ENCODE measurements around the gene FAM32A.

FAM32A gene

GRCh38 chr19:16185123-16185767 is at the start of gene FAM32A:
TSS of gene FAM32A (plus strand) at chr19:16185410. CDS start at chr19:16185443, 33 bp downstream.
- ChIA-PET CTCF (interaction anchor here (0.6 to 2.1 kb wide), 8 partner anchors 10 to 1318 kb away, joined by 3 to 6 read pairs (median 4); partner anchors contain the start of gene AP1M1), POLR2A (interaction anchor here (0.6 to 2.0 kb wide), 18 partner anchors 10 to 1508 kb away, joined by 3 to 17 read pairs (median 4); partner anchors contain the start of genes AP1M1, RAB8A and TPM4)
- peak; percentile 99 for DNase-seq (ENCODE audit: extremely low spot score)
- TF ChIP-seq PKNOX1 (IDR thresholded peaks at IDR 0.05) = peak; percentile 43
- no peak for TF ChIP-seq LEF1 (IDR thresholded peaks at IDR 0.05; ENCODE audit: borderline replicate concordance)
- TF ChIP-seq ELF4 (IDR thresholded peaks at IDR 0.05) = peak; percentile 99
- no peak for TF ChIP-seq CTBP1 (IDR thresholded peaks at IDR 0.05; ENCODE audit: borderline replicate concordance)
- no peak for TF ChIP-seq HDGF (IDR thresholded peaks at IDR 0.05; ENCODE audit: borderline replicate concordance)

GRCh38 chr19:16135430-16136127 is 49.6 kb upstream of the FAM32A start:
- ChIA-PET POLR2A (no interaction called here), CTCF (interaction anchor here (0.6 kb wide), 1 partner anchor 1934 kb away, joined by 3 read pairs; no protein-coding TSS in a partner anchor)
- DNase-seq (ENCODE audit: extremely low spot score) = no peak
- TF ChIP-seq L3MBTL2 (conservative IDR thresholded peaks at IDR 0.05) (no peak), FOXM1 (IDR thresholded peaks at IDR 0.05; ENCODE audit: borderline replicate concordance) (no peak)

GRCh38 chr19:16136185-16136999 is 48.8 kb upstream of the FAM32A start:
- CTCF ChIA-PET = interaction anchor here (0.6 kb wide), 1 partner anchor 1935 kb away, joined by 3 read pairs; no protein-coding TSS in a partner anchor
- TF ChIP-seq NFRKB (IDR thresholded peaks at IDR 0.05) (no peak), FOXA1 (IDR thresholded peaks at IDR 0.05) (no peak), SP1 (IDR thresholded peaks at IDR 0.05) (no peak), FOXK2 (IDR thresholded peaks at IDR 0.05) (no peak), FOXM1 (IDR thresholded peaks at IDR 0.05; ENCODE audit: borderline replicate concordance) (no peak), SUZ12 (IDR thresholded peaks at IDR 0.05) (no peak), TARDBP (IDR thresholded peaks at IDR 0.05) (no peak), ARNT (IDR thresholded peaks at IDR 0.05) (no peak), ZNF384 (IDR thresholded peaks at IDR 0.05) (no peak), L3MBTL2 (conservative IDR thresholded peaks at IDR 0.05) (no peak), CTBP1 (IDR thresholded peaks at IDR 0.05; ENCODE audit: borderline replicate concordance) (no peak)
- no peak for DNase-seq (ENCODE audit: extremely low spot score)
- POLR2A ChIA-PET = no interaction called here

GRCh38 chr19:16139752-16140151 is 45.5 kb upstream of the FAM32A start:
- CTCF ChIA-PET = no interaction called here
- no peak for DNase-seq (ENCODE audit: extremely low spot score)
- POLR2A ChIA-PET = no interaction called here
- no peak for TF ChIP-seq LEF1 (IDR thresholded peaks at IDR 0.05; ENCODE audit: borderline replicate concordance)
- TF ChIP-seq ARNT (IDR thresholded peaks at IDR 0.05) = no peak
- no peak for TF ChIP-seq ZNF384 (IDR thresholded peaks at IDR 0.05)
- no peak for TF ChIP-seq HDGF (IDR thresholded peaks at IDR 0.05; ENCODE audit: borderline replicate concordance)
- TF ChIP-seq SUZ12 (IDR thresholded peaks at IDR 0.05) = no peak
- no peak for TF ChIP-seq PKNOX1 (IDR thresholded peaks at IDR 0.05)

- CTCF ChIA-PET = no interaction called here
- POLR2A ChIA-PET = no interaction called here
- no peak for TF ChIP-seq FOXM1 (IDR thresholded peaks at IDR 0.05; ENCODE audit: borderline replicate concordance)
- TF ChIP-seq NFRKB (IDR thresholded peaks at IDR 0.05) = no peak
- no peak for TF ChIP-seq ELF4 (IDR thresholded peaks at IDR 0.05)
- TF ChIP-seq BHLHE40 (IDR thresholded peaks at IDR 0.05; ENCODE audit: borderline replicate concordance) = no peak
- TF ChIP-seq CTBP1 (IDR thresholded peaks at IDR 0.05; ENCODE audit: borderline replicate concordance) = no peak
- TF ChIP-seq TARDBP (IDR thresholded peaks at IDR 0.05) = no peak
- TF ChIP-seq L3MBTL2 (conservative IDR thresholded peaks at IDR 0.05) = no peak
- no peak for TF ChIP-seq HDGF (IDR thresholded peaks at IDR 0.05; ENCODE audit: borderline replicate concordance)
- no peak for TF ChIP-seq ARNT (IDR thresholded peaks at IDR 0.05)
- DNase-seq (ENCODE audit: extremely low spot score) = no peak
Measured at GRCh38 chr19:16141043-16141442, 44.2 kb upstream of the FAM32A start.

GRCh38 chr19:16142032-16142580 is 43.1 kb upstream of the FAM32A start:
- ChIA-PET POLR2A (no interaction called here), CTCF (no interaction called here)
- TF ChIP-seq TARDBP (IDR thresholded peaks at IDR 0.05) (no peak), BHLHE40 (IDR thresholded peaks at IDR 0.05; ENCODE audit: borderline replicate concordance) (no peak)
- DNase-seq (ENCODE audit: extremely low spot score) = no peak

Data from HEK293T (cell line).